HepG2 (cell line): ENCODE measurements around the gene B4GALT3. TPM values are rescaled to one million over a fixed set of nuclear protein-coding genes. Genes with fewer than 3 reads are reported as not detected.
A peak's percentile ranks its signal among the peaks of the same experiment; 100 is the strongest.

ENCODE experiments used
- ARNT2 ChIP-seq: sonication (generic); formaldehyde crosslinking; IDR thresholded peaks from 2 replicates; pipeline ENCODE4 v1.8.0; 2022; ENCODE audit warnings: mild to moderate bottlenecking, low read depth, missing genetic modification reagents, moderate library complexity
- CEBPB ChIP-seq: IDR thresholded peaks from 2 replicates; pipeline ENCODE4 v1.6.1; 2011; ENCODE audit warnings: low read depth, low read length, improper control_type of control experiment, borderline replicate concordance
- CERS6 ChIP-seq: sonication (generic); formaldehyde crosslinking; IDR thresholded peaks from 2 replicates; pipeline ENCODE4 v1.5.0; 2020; ENCODE audit warnings: missing genetic modification reagents
- CREB1 ChIP-seq, 2 experiments: fragments of 450-650 bp in 1 of 2; IDR thresholded peaks; 2 replicates each; pipeline ENCODE4 v1.6.1; 2016 to 2017; ENCODE audit warnings: control low read depth in 1 of 2, mild to moderate bottlenecking in 1 of 2, missing compliant biosample characterization in 1 of 2, missing genetic modification characterization in 1 of 2
- KDM4B ChIP-seq: sonication (generic); formaldehyde crosslinking; IDR thresholded peaks from 2 replicates; pipeline ENCODE4 v1.4.0; 2020; ENCODE audit warnings: missing genetic modification reagents
- NKX3-1 ChIP-seq: sonication (generic); formaldehyde crosslinking; IDR thresholded peaks from 2 replicates; pipeline ENCODE4 v1.5.0; 2020; ENCODE audit warnings: missing genetic modification reagents
- ONECUT2 ChIP-seq: sonication (generic); formaldehyde crosslinking; IDR thresholded peaks from 2 replicates; pipeline ENCODE4 v1.4.0; 2020; ENCODE audit warnings: missing genetic modification reagents
- PHF5A ChIP-seq: IDR thresholded peaks from one replicate; pipeline ENCODE4 v1.6.1; 2018; ENCODE audit warnings: low read depth, missing genetic modification reagents; ENCODE audit not compliant: unreplicated experiment
- RBFOX2 ChIP-seq: fragments of 200-400 bp; formaldehyde crosslinking; IDR thresholded peaks from 2 replicates; pipeline ENCODE4 v1.6.1; 2017; ENCODE audit warnings: low read depth, mild to moderate bottlenecking, low read length
- RBM39 ChIP-seq: fragments of 200-400 bp; formaldehyde crosslinking; IDR thresholded peaks from one replicate; pipeline ENCODE4 v1.6.1; 2018; ENCODE audit warnings: antibody characterized with exemption, mild to moderate bottlenecking, low read depth, low read length; ENCODE audit not compliant: poor library complexity, severe bottlenecking
- SALL2 ChIP-seq: sonication (generic); formaldehyde crosslinking; IDR thresholded peaks from 2 replicates; pipeline ENCODE4 v1.8.1; 2023; ENCODE audit warnings: mild to moderate bottlenecking, missing genetic modification reagents, inconsistent platforms
- SATB2 ChIP-seq: sonication (generic); formaldehyde crosslinking; IDR thresholded peaks from 2 replicates; pipeline ENCODE4 v1.5.0; 2020; ENCODE audit warnings: missing genetic modification reagents
- SIN3A ChIP-seq: IDR thresholded peaks from 2 replicates; pipeline ENCODE4 v1.6.1; 2011; ENCODE audit warnings: low read depth, mild to moderate bottlenecking, control low read depth, low read length, borderline replicate concordance
- SMC3 ChIP-seq: IDR thresholded peaks from 2 replicates; pipeline ENCODE4 v1.6.1; 2011; ENCODE audit warnings: low read length, improper control_type of control experiment
- TRIM24 ChIP-seq: sonication (generic); formaldehyde crosslinking; IDR thresholded peaks from 2 replicates; pipeline ENCODE4 v1.8.0; 2022; ENCODE audit warnings: mild to moderate bottlenecking, missing genetic modification reagents
- YEATS2 ChIP-seq: sonication (generic); formaldehyde crosslinking; IDR thresholded peaks from 2 replicates; pipeline ENCODE4 v1.4.0; 2020; ENCODE audit warnings: missing genetic modification reagents, borderline replicate concordance
- ZBTB38 ChIP-seq: sonication (generic); formaldehyde crosslinking; IDR thresholded peaks from 2 replicates; pipeline ENCODE4 v1.5.1; 2020; ENCODE audit warnings: mild to moderate bottlenecking, missing genetic modification reagents
- ZBTB44 ChIP-seq: sonication (generic); formaldehyde crosslinking; IDR thresholded peaks from 2 replicates; pipeline ENCODE4 v1.4.0; 2020; ENCODE audit warnings: missing genetic modification reagents
- ZC3H13 ChIP-seq: sonication (generic); formaldehyde crosslinking; IDR thresholded peaks from 2 replicates; pipeline ENCODE4 v1.8.1; 2023; ENCODE audit warnings: mild to moderate bottlenecking, missing genetic modification reagents, moderate library complexity
- ZNF274 ChIP-seq: sonication (generic); formaldehyde crosslinking; IDR thresholded peaks from 2 replicates; pipeline ENCODE4 v1.5.1; 2020; ENCODE audit warnings: mild to moderate bottlenecking, missing genetic modification reagents
- ZNF34 ChIP-seq: sonication (generic); formaldehyde crosslinking; IDR thresholded peaks from 2 replicates; pipeline ENCODE4 v1.4.0; 2020; ENCODE audit warnings: mild to moderate bottlenecking, missing genetic modification reagents, borderline replicate concordance
- ZNF646 ChIP-seq: sonication (generic); formaldehyde crosslinking; IDR thresholded peaks from 2 replicates; pipeline ENCODE4 v1.9.0; 2021; ENCODE audit warnings: mild to moderate bottlenecking, missing genetic modification reagents
- ZSCAN29 ChIP-seq: sonication (generic); formaldehyde crosslinking; conservative IDR thresholded peaks from 2 replicates; pipeline ENCODE4 v1.4.0; 2020; ENCODE audit warnings: mild to moderate bottlenecking, missing genetic modification reagents
- polyA plus RNA-seq, 8 experiments: library from polyadenylated mRNA; depleted of rRNA in 3 of 8; stranded (reverse) in 7 of 8; unstranded in 1 of 8; fragments of >200 nt; fragmentation: Illumina TruSeq in 4 of 8; extraction: Trizol in 4 of 8; gene quantifications; 2 replicates each; pipeline versions ENCODE4 v1.2.1 to v1.2.3, GENCODE V29; 2011 to 2016; ENCODE audit warnings: low read depth in 4 of 8, missing spikeins in 1 of 8, mixed read lengths in 1 of 8; ENCODE audit not compliant: insufficient read depth in 1 of 8
- total RNA-seq, 5 experiments: library from RNA; depleted of rRNA; stranded (reverse); fragments of >200 nt; fragmentation: Illumina TruSeq; extraction: Trizol; gene quantifications; 2 replicates each; pipeline ENCODE4 v1.2.3, GENCODE V29; 2016; ENCODE audit warnings: low read depth in 1 of 5

The B4GALT3 gene
- total and polyA plus RNA-seq, 2 of the 13 experiments (the other 11 are each of a cell fraction or from before 2014, with no cell fraction given): 35.6 to 40.4 TPM

- TF ChIP-seq ZC3H13 (CRISPR knock-in tag) (peak; percentile 38), NKX3-1 (no peak), CERS6 (CRISPR knock-in tag) (no peak), RBFOX2 (peak; percentile 78), ZBTB44 (no peak), CREB1 (IDR thresholded peaks at IDR 0.05) (no peak), CREB1 (CRISPR knock-in tag; IDR thresholded peaks at IDR 0.05) (no peak), ONECUT2 (CRISPR knock-in tag) (peak; percentile 42; the same call in 1 of the 2 replicates), YEATS2 (no peak), ZNF34 (no peak), PHF5A (peak; percentile 38), SIN3A (0 out of 2 replicates have a peak, but pooled peaks have one; percentile 40), RBM39 (no peak), ZNF646 (CRISPR knock-in tag) (no peak), SALL2 (no peak), ARNT2 (CRISPR knock-in tag) (peak; percentile 45; the same call in 1 of the 2 replicates), TRIM24 (no peak), SATB2 (CRISPR knock-in tag) (no peak), ZBTB38 (CRISPR knock-in tag) (no peak), KDM4B (CRISPR knock-in tag) (no peak), CEBPB (no peak), SMC3 (no peak), ZSCAN29 (CRISPR knock-in tag) (no peak), ZNF274 (CRISPR knock-in tag) (no peak)
These were observed 42.7 kb upstream of the B4GALT3 start (continued) for GRCh38 chr1:161220002-161220401.
